KOPT-K1 (cell line): ENCODE data around the gene NAV2.

Experiments
- H3K27ac ChIP-seq: fragments of 200-600 bp; sonication (generic); 2 replicates; pipeline ENCODE4 v1.5.1; 2016; ENCODE audit warnings: antibody characterized with exemption, mild to moderate bottlenecking, low read depth, low read length; ENCODE audit not compliant: poor library complexity, severe bottlenecking
- H3K36me3 ChIP-seq: fragments of 200-600 bp; sonication (generic); 2 replicates; pipeline ENCODE4 v1.5.1; 2017; ENCODE audit warnings: antibody characterized with exemption, mild to moderate bottlenecking, low read length, moderate library complexity; ENCODE audit not compliant: insufficient read depth
- H3K9me3 ChIP-seq: fragments of 200-600 bp; sonication (generic); 2 replicates; pipeline ENCODE4 v1.5.1; 2017; ENCODE audit warnings: antibody characterized with exemption, low read length, mild to moderate bottlenecking; ENCODE audit not compliant: insufficient read depth, poor library complexity, severe bottlenecking

The NAV2 gene

GRCh38 chr11:19697721-19698121, 14.9 kb upstream of the NAV2 start:
- Histone ChIP-seq H3K9me3 (no peaks in the 10 kb centered on the region), H3K27ac (no peak overlapping the region), H3K36me3 (no peaks in the 10 kb centered on the region)

GRCh38 chr11:19698493-19699292, 13.9 kb upstream of the NAV2 start:
- Histone ChIP-seq H3K36me3 (no peaks in the 10 kb centered on the region), H3K9me3 (no peaks in the 10 kb centered on the region), H3K27ac (no peak overlapping the region)

- H3K9me3 ChIP-seq: no peaks in the 10 kb centered on the region
- H3K36me3 ChIP-seq: no peaks in the 10 kb centered on the region
- no peak overlapping the region for H3K27ac ChIP-seq
These were observed 11.2 kb upstream of the NAV2 start for GRCh38 chr11:19701421-19701820.

- Histone ChIP-seq H3K9me3 (no peaks in the 10 kb centered on the region), H3K27ac (no peak overlapping the region), H3K36me3 (no peaks in the 10 kb centered on the region)
These were observed 10.0 kb upstream of the NAV2 start for GRCh38 chr11:19702620-19703019.

- Histone ChIP-seq H3K36me3 (no peaks in the 10 kb centered on the region), H3K9me3 (no peaks in the 10 kb centered on the region), H3K27ac (no peak overlapping the region)
These were observed 9.4 kb upstream of the NAV2 start for GRCh38 chr11:19703211-19703610.

- H3K36me3 ChIP-seq: no peaks in the 10 kb centered on the region
- no peaks in the 10 kb centered on the region for H3K9me3 ChIP-seq
- H3K27ac ChIP-seq: no peak overlapping the region
These were observed 8.4 kb upstream of the NAV2 start for GRCh38 chr11:19704213-19704612.

GRCh38 chr11:19705936-19706335, 6.7 kb upstream of the NAV2 start:
- Histone ChIP-seq H3K36me3 (no peaks in the 10 kb centered on the region), H3K27ac (no peak overlapping the region), H3K9me3 (no peaks in the 10 kb centered on the region)

- no peaks in the 10 kb centered on the region for H3K9me3 ChIP-seq
- H3K36me3 ChIP-seq: no peaks in the 10 kb centered on the region
- H3K27ac ChIP-seq: no peak overlapping the region
These were observed 741 bp upstream of the NAV2 start for GRCh38 chr11:19711911-19712280.

GRCh38 chr11:19713196-19714021, 772 bp downstream of the NAV2 start:
- no peak overlapping the region for H3K27ac ChIP-seq
- H3K36me3 ChIP-seq: no peaks in the 10 kb centered on the region
- H3K9me3 ChIP-seq: no peaks in the 10 kb centered on the region

- Histone ChIP-seq H3K36me3 (no peaks in the 10 kb centered on the region), H3K9me3 (no peaks in the 10 kb centered on the region), H3K27ac (no peak overlapping the region)
These were observed 1.4 kb downstream of the NAV2 start for GRCh38 chr11:19714022-19714386.

- no peaks in the 10 kb centered on the region for H3K9me3 ChIP-seq
- no peaks in the 10 kb centered on the region for H3K36me3 ChIP-seq
- H3K27ac ChIP-seq: no peak overlapping the region
These were observed 2.0 kb downstream of the NAV2 start for GRCh38 chr11:19714387-19715363.

GRCh38 chr11:19715373-19715772, 2.7 kb downstream of the NAV2 start:
- H3K27ac ChIP-seq: no peak overlapping the region

GRCh38 chr11:19718051-19718450, 5.4 kb downstream of the NAV2 start:
- Histone ChIP-seq H3K36me3 (no peaks in the 10 kb centered on the region), H3K27ac (no peak overlapping the region), H3K9me3 (no peaks in the 10 kb centered on the region)

More at GRCh38 chr11:19715373-19715772, 2.7 kb downstream of the NAV2 start:
- H3K36me3 ChIP-seq: no peaks in the 10 kb centered on the region
- H3K9me3 ChIP-seq: no peaks in the 10 kb centered on the region

GRCh38 chr11:19718951-19719350, 6.3 kb downstream of the NAV2 start:
- Histone ChIP-seq H3K36me3 (no peaks in the 10 kb centered on the region), H3K9me3 (no peaks in the 10 kb centered on the region), H3K27ac (no peak overlapping the region)

GRCh38 chr11:19719960-19720359, 7.3 kb downstream of the NAV2 start:
- no peak overlapping the region for H3K27ac ChIP-seq
- H3K36me3 ChIP-seq: no peaks in the 10 kb centered on the region

More at GRCh38 chr11:19719960-19720359, 7.3 kb downstream of the NAV2 start:
- H3K9me3 ChIP-seq: no peaks in the 10 kb centered on the region
